Measurements from ENCODE around the gene ABHD14A. TPM values are rescaled to one million over a fixed set of nuclear protein-coding genes. Genes with fewer than 3 reads are reported as not detected.

ABHD14A gene
- total RNA-seq, 1 donor from 2014 or later = 5.4 TPM

DNA sequence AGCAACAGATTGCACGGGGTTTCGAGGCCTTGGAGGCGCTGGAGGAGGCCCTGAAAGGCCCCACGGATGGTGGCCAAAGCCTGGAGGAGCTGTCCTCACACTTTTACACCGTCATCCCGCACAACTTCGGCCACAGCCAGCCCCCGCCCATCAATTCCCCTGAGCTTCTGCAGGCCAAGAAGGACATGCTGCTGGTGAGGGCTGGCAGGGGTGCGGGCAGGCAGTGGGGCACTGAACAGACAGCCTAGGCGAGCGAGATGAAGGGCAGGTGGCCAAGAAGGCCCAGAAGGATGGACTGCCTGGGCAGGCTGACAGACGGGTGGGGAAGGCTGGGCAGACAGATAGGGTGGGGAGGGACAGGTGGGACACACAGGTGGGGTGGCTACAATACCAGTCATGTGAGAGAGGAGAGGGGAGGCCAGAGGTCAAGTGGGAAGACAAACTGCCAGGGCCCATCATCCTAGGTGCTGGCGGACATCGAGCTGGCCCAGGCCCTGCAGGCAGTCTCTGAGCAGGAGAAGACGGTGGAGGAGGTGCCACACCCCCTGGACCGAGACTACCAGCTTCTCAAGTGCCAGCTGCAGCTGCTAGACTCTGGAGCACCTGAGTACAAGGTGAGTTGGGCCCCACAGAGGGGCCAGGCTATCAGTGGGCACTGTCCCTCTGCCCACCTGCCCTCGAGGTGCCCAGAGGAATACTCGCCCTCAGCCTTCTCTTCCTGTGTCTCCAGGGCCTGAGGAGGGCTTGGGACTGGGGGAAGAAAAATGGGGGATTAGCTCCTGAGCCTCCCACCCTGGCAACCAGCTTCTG is 29.6 kb upstream of the ABHD14A start:
- Mint-ChIP-seq H3K36me3 (ENCODE audit: low read depth, unreplicated experiment) (peaks cover 4% of the 10 kb centered on the region), H3K4me3 (ENCODE audit: unreplicated experiment) (no peak overlapping the region), H3K27ac (ENCODE audit: unreplicated experiment) (no peak overlapping the region), H3K9me3 (ENCODE audit: unreplicated experiment) (no peaks in the 10 kb centered on the region), H3K4me1 (ENCODE audit: unreplicated experiment) (peaks cover 12% of the 10 kb centered on the region), H3K27me3 (ENCODE audit: unreplicated experiment) (peaks cover 12% of the 10 kb centered on the region)
- TF ChIP-seq, protein P1, sequence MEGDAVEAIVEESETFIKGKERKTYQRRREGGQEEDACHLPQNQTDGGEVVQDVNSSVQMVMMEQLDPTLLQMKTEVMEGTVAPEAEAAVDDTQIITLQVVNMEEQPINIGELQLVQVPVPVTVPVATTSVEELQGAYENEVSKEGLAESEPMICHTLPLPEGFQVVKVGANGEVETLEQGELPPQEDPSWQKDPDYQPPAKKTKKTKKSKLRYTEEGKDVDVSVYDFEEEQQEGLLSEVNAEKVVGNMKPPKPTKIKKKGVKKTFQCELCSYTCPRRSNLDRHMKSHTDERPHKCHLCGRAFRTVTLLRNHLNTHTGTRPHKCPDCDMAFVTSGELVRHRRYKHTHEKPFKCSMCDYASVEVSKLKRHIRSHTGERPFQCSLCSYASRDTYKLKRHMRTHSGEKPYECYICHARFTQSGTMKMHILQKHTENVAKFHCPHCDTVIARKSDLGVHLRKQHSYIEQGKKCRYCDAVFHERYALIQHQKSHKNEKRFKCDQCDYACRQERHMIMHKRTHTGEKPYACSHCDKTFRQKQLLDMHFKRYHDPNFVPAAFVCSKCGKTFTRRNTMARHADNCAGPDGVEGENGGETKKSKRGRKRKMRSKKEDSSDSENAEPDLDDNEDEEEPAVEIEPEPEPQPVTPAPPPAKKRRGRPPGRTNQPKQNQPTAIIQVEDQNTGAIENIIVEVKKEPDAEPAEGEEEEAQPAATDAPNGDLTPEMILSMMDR (IDR thresholded peaks at IDR 0.05; ENCODE audit: unreplicated experiment) = no peak
- DNase-seq (ENCODE audit: low spot score) = no peak

DNA sequence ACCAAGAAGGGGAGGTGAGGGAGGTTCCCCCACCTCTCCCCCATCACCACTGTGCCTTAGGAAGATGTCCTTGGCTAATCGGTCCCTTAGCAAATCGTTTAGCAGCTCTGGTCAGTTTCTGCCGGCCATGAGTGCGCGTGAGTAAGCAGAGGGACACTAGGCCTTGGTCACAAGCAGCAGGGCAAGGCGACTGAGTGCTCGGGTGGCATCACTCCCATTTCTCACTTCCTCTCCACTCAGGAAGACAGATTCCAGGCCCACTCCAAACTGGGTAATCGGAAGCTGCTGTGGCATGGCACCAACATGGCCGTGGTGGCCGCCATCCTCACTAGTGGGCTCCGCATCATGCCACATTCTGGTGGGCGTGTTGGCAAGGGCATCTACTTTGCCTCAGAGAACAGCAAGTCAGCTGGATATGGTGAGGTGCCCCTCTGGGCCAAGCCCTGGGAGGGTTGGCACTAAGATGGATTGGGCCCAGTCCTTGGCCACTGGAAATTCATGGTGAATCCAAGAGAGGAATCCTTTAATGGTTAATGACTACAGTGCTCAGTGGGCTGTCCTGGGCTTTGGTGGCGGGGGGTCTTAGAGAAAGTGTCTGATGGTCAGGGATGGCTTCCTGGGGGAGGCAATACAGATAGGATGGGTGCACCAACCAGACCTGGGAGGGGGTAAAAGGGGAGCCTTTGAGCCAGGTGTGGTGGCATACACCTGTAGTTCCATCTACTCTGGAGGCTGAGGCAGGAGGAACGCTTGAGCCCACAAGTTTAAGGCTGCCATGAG is 28.7 kb upstream of the ABHD14A start:
- Mint-ChIP-seq H3K27ac (ENCODE audit: unreplicated experiment) (no peak overlapping the region), H3K9me3 (ENCODE audit: unreplicated experiment) (no peaks in the 10 kb centered on the region)

DNA sequence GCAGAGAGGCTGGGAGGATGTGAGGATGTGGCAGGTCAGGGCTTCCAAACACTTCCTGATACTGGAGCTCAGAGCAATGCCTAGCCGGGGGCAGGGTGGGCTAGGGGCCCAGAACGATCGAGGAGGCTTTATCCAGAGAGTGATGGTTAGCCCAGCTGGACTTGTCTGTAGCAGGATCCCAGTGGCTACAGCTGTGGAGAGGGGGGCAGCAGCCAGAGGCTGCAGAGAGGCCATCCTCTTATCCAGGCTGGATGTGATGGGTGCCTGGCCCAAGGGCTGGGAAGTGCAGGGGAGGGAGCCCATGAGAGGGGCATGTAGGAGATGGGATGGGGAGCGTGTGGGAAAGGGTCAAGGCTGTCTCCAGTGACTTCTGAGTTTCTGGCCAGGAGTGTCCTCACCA is 28.1 kb upstream of the ABHD14A start:
- H3K4me1 Mint-ChIP-seq (ENCODE audit: unreplicated experiment) = peaks cover 3% of the 10 kb centered on the region
- TF ChIP-seq, protein P1 (IDR thresholded peaks at IDR 0.05; ENCODE audit: unreplicated experiment) = no peak
- no peak overlapping the region for H3K4me3 Mint-ChIP-seq (ENCODE audit: unreplicated experiment)
- peaks cover 4% of the 10 kb centered on the region for H3K36me3 Mint-ChIP-seq (ENCODE audit: low read depth, unreplicated experiment)
- H3K9me3 Mint-ChIP-seq (ENCODE audit: unreplicated experiment) = no peaks in the 10 kb centered on the region
- H3K27me3 Mint-ChIP-seq (ENCODE audit: unreplicated experiment) = peaks cover 9% of the 10 kb centered on the region
- no peak overlapping the region for H3K27ac Mint-ChIP-seq (ENCODE audit: unreplicated experiment)
- no peak for DNase-seq (ENCODE audit: low spot score)

More for the DNA sequence above, 28.7 kb upstream of the ABHD14A start:
- H3K4me3 Mint-ChIP-seq (ENCODE audit: unreplicated experiment) = no peak overlapping the region
- peaks cover 9% of the 10 kb centered on the region for H3K27me3 Mint-ChIP-seq (ENCODE audit: unreplicated experiment)
- TF ChIP-seq, protein P1 (IDR thresholded peaks at IDR 0.05; ENCODE audit: unreplicated experiment) = no peak
- peaks cover 5% of the 10 kb centered on the region for H3K4me1 Mint-ChIP-seq (ENCODE audit: unreplicated experiment)
- no peak for DNase-seq (ENCODE audit: low spot score)
- H3K36me3 Mint-ChIP-seq (ENCODE audit: low read depth, unreplicated experiment) = peaks cover 4% of the 10 kb centered on the region

DNA sequence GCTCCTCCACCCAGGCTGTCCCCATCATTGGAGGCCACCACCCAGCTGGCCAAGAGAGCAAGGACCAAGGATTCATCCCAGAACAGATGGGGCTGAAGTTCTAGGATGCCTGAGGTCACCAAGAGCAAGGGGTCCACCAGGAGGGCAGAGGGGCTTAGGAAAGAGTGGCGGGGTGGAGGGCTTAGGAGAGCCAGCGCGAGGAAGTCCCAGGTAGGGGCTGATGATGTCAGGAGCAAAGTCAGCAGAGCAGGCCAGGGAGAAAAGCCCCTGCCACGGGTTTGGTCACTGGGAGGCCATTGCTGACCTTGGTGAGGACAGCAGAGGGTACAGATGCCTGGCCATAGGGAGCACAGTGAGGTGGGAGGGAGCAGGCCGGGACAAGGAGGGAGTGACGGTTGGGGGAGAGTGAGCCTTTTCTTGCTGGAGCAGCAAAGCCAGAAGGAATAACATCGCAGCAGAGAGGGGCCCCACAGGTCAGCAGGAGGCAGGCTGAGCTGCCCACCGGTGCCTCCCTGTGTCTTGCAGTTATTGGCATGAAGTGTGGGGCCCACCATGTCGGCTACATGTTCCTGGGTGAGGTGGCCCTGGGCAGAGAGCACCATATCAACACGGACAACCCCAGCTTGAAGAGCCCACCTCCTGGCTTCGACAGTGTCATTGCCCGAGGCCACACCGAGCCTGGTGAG is 27.5 kb upstream of the ABHD14A start:
- no peak for DNase-seq (ENCODE audit: low spot score)
- TF ChIP-seq, protein P1 (IDR thresholded peaks at IDR 0.05; ENCODE audit: unreplicated experiment) = no peak
- H3K27me3 Mint-ChIP-seq (ENCODE audit: unreplicated experiment) = peaks cover 9% of the 10 kb centered on the region
- H3K9me3 Mint-ChIP-seq (ENCODE audit: unreplicated experiment) = no peaks in the 10 kb centered on the region
- peaks cover 4% of the 10 kb centered on the region for H3K36me3 Mint-ChIP-seq (ENCODE audit: low read depth, unreplicated experiment)
- H3K27ac Mint-ChIP-seq (ENCODE audit: unreplicated experiment) = no peak overlapping the region
- H3K4me1 Mint-ChIP-seq (ENCODE audit: unreplicated experiment) = peaks cover 3% of the 10 kb centered on the region
- H3K4me3 Mint-ChIP-seq (ENCODE audit: unreplicated experiment) = no peak overlapping the region
